K562 (cell line): Measurements from ENCODE around the gene HELZ. TPM values are rescaled to one million over a fixed set of nuclear protein-coding genes. Genes with fewer than 3 reads are reported as not detected.

Experiments
- ATAC-seq: fragments of 200-7000 bp; cut with Tn5 transposase; 3 replicates; pipeline ENCODE4 v1.9.1; 2020; ENCODE audit warnings: moderate library complexity
- BruUV-seq: library from RNA; stranded (reverse); fragments of 400-500 nt; replicated peaks from 2 replicates; lab custom pipeline; 2021; lab: Mats Ljungman, UMichigan
- CTCF ChIA-PET: fragments of 300-600 bp; formaldehyde crosslinking; extraction: SDS; loops from one replicate; lab custom pipeline; 2021; ENCODE audit warnings: low intra/inter-chr PET ratio; lab: Yijun Ruan, JAX
- POLR2A ChIA-PET: fragments of 300-600, 350-650 bp; sonication (Branson Sonifier 250); formaldehyde crosslinking; extraction: SDS; loops from one replicate; lab custom pipeline; 2021; ENCODE audit warnings: antibody characterized with exemption, inconsistent platforms; lab: Yijun Ruan, JAX
- DNase-seq, 4 experiments: peaks; one replicate each; pipeline versions ENCODE4 v3.0.0 to v3.0.0-alpha.2; 2011 to 2018; ENCODE audit warnings: low spot score in 3 of 4, mixed read lengths in 3 of 4; ENCODE audit errors: extremely low read depth in 1 of 4
- FAIRE-seq: peaks from 2 replicates; lab custom pipeline; 2011; peaks lifted over from hg19 to GRCh38; lab: Jason Lieb, UNC
- H2AFZ ChIP-seq: 2 replicates; pipeline ENCODE4 v1.6.0; 2011; ENCODE audit warnings: low read depth, low read length, control low read depth, inconsistent platforms
- H3K27ac ChIP-seq: fragments of 200-600 bp; 3 replicates; pipeline ENCODE4 v1.8.0; 2011; ENCODE audit warnings: low read depth, mild to moderate bottlenecking, control low read depth, inconsistent platforms, low read length, moderate library complexity, mixed read lengths; ENCODE audit errors: extremely low read depth
- H3K27me3 ChIP-seq, 2 experiments: fragments of 300-600 bp in 1 of 2; 2 replicates in 1 of 2; 3 replicates in 1 of 2; pipeline versions ENCODE4 v1.6.0 to v1.8.0; 2011; ENCODE audit warnings: inconsistent platforms in 2 of 2, low read length in 2 of 2, mild to moderate bottlenecking in 1 of 2, mixed read lengths in 1 of 2, moderate library complexity in 1 of 2; ENCODE audit not compliant: control insufficient read depth in 2 of 2, insufficient read depth in 2 of 2
- H3K36me3 ChIP-seq: fragments of 300-600 bp; 3 replicates; pipeline ENCODE4 v1.8.0; 2011; ENCODE audit warnings: mild to moderate bottlenecking, low read length, inconsistent platforms; ENCODE audit not compliant: control insufficient read depth, insufficient read depth
- H3K4me1 ChIP-seq, 2 experiments: fragments of 200-600 bp in 1 of 2; replicated peaks in 1 of 2; 2 replicates in 1 of 2; 3 replicates in 1 of 2; pipeline versions ENCODE4 v1.5.1 to v1.8.0; 2011; ENCODE audit warnings: inconsistent platforms in 2 of 2, low read length in 2 of 2, mild to moderate bottlenecking in 1 of 2, mixed read lengths in 1 of 2, moderate library complexity in 1 of 2; ENCODE audit not compliant: control insufficient read depth in 2 of 2, insufficient read depth in 2 of 2
- H3K4me2 ChIP-seq: 2 replicates; pipeline ENCODE4 v1.6.1; 2011; ENCODE audit warnings: low read length, control low read depth, inconsistent platforms, mixed read lengths; ENCODE audit not compliant: insufficient read depth
- H3K4me3 ChIP-seq: fragments of 200-600 bp; sonication (generic), shearing (Covaris generic); 2 replicates; pipeline ENCODE4 v1.5.1; 2016; ENCODE audit warnings: control low read depth, inconsistent platforms
- H3K79me2 ChIP-seq: fragments of 200-600 bp; 3 replicates; pipeline ENCODE4 v1.8.0; 2011; ENCODE audit warnings: low read length, inconsistent platforms; ENCODE audit not compliant: control insufficient read depth, insufficient read depth
- H3K9ac ChIP-seq, 2 experiments: 2 replicates each; pipeline versions ENCODE4 v1.6.0 to v1.6.1; 2011; ENCODE audit warnings: low read depth in 2 of 2, low read length in 2 of 2, control low read depth in 1 of 2, inconsistent platforms in 1 of 2, mild to moderate bottlenecking in 1 of 2, mixed read lengths in 1 of 2; ENCODE audit not compliant: insufficient read depth in 1 of 2
- H3K9me1 ChIP-seq: one replicate; pipeline ENCODE4 v1.6.0; 2011; ENCODE audit warnings: inconsistent platforms, mild to moderate bottlenecking, low read length, moderate library complexity; ENCODE audit not compliant: control insufficient read depth, insufficient read depth
- H3K9me3 ChIP-seq: replicated peaks from 2 replicates; pipeline ENCODE4 v1.5.1; 2011; ENCODE audit warnings: low read depth, low read length, inconsistent platforms; ENCODE audit not compliant: control insufficient read depth, insufficient read depth
- H4K20me1 ChIP-seq: replicated peaks from 2 replicates; pipeline ENCODE4 v1.6.1; 2011; ENCODE audit warnings: low read length, inconsistent platforms, mixed read lengths; ENCODE audit not compliant: control insufficient read depth, insufficient read depth
- WGBS: fragments of 100-300 bp; shearing (Covaris generic); methylation state at CpG from one replicate; pipeline ENCODE4 v1.1.6; 2016; ENCODE audit warnings: low coverage, mixed read lengths; ENCODE audit not compliant: insufficient coverage; ENCODE audit errors: missing lambda C conversion rate; 5-methylcytosine and 5-hydroxymethylcytosine counted together
- in situ Hi-C: fragments of 300-500 bp; cut with MboI; formaldehyde crosslinking; loops from 4 replicates; pipeline ENCODE4 v1.15.0; 2018; ENCODE audit warnings: inconsistent platforms, mixed read lengths
- intact Hi-C: fragments of 100-400 bp; cut with micrococcal nuclease; formaldehyde crosslinking; loops from 2 replicates; pipeline ENCODE4 v1.14.2; 2022
- polyA plus RNA-seq, 8 experiments: library from polyadenylated mRNA; depleted of rRNA in 4 of 8; stranded (reverse) in 5 of 8; unstranded in 3 of 8; fragments of >200 nt; fragmentation: Nextera tagmentation in 2 of 8; fragmentation: Illumina TruSeq in 1 of 8; extraction: Ambion mirVana in 2 of 8; extraction: Trizol in 1 of 8; gene quantifications; 2 replicates each; pipeline versions ENCODE4 v1.2.1 to v1.2.3, GENCODE V29; 2011 to 2014; ENCODE audit warnings: inconsistent platforms in 1 of 8, missing spikeins in 1 of 8
- total RNA-seq, 7 experiments: library from RNA; depleted of rRNA in 6 of 7; stranded (reverse); fragments of >200 nt in 6 of 7; fragmentation: Illumina TruSeq in 2 of 7; extraction: Trizol in 2 of 7; gene quantifications; 2 replicates each; pipeline versions ENCODE4 v1.2.1 to v1.2.3, GENCODE V29; 2011 to 2021; ENCODE audit warnings: low replicate concordance in 1 of 7
- TF ChIP-seq, protein P1 (sequence below), 2 experiments: fragments of 450-650 bp in 1 of 2; sonication (generic) in 1 of 2; formaldehyde crosslinking; conservative IDR thresholded peaks; 2 replicates each; pipeline versions ENCODE4 v1.4.0 to v1.8.1; 2020 to 2022; ENCODE audit warnings: mild to moderate bottlenecking in 1 of 2, missing genetic modification reagents in 1 of 2
- TF ChIP-seq, protein P2 (sequence below): fragments of 450-650 bp; formaldehyde crosslinking; IDR thresholded peaks from 2 replicates; pipeline ENCODE4 v1.4.0; 2022; ENCODE audit warnings: missing genetic modification characterization

HELZ gene
- total and polyA plus RNA-seq, 9 of the 15 experiments (the other 6 are each of a cell fraction or from before 2014, with no cell fraction given): 5.2 to 39.8 (median 17.3) TPM

DNA sequence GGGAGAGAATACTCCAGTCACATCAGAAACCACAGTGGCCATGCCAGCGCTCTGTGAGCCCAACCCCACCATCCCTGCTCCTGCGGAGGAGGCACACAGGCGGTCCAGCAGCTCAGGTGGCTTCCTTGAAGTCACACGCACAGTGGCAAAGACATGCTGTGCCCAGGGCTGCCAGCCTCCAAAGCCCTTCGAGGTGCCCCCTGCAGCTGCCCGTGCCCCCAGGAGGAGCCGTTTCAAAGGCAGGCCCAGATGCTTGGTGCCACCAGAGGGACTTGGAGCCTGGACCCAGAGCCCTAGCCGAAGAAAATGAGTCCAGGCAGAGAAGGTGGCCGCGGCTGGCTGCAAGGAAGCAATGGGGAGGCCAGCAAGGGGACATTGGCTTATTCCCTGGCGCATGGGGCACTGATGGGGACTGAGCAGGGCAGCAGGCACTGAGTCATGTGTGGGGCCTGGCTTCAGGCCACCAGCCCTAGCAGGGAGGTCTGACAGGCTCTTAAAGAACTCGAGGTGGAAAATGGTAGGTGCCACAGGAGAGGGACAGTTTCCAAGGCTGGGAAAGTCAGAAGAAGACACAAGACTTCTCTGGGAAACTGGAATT lies 217.9 kb downstream of the HELZ start:
- BruUV-seq: no TSS peak
- Histone ChIP-seq H3K27me3 (peaks cover 58 to 93% of the 10 kb centered on the region in 2 experiments), H4K20me1 (no peaks in the 10 kb centered on the region), H3K4me2 (no peak overlapping the region), H3K4me1 (peaks cover 0 to 8% of the 10 kb centered on the region in 2 experiments; a peak in 1 of 5 replicates), H2AFZ (no peak overlapping the region), H3K27ac (no peak overlapping the region), H3K36me3 (no peaks in the 10 kb centered on the region), H3K4me3 (no peak overlapping the region), H3K79me2 (no peaks in the 10 kb centered on the region), H3K9me3 (no peaks in the 10 kb centered on the region), H3K9me1 (no peaks in the 10 kb centered on the region), H3K9ac (no peak overlapping the region)
- in situ Hi-C loops (no loop called here), intact Hi-C loops (no loop called here)
- FAIRE-seq (no peak), ATAC-seq (no peak), DNase-seq (no peak)
- WGBS: 11% methylated on average over 12 of the region's 12 CpGs
- ChIA-PET CTCF (no interaction called here), POLR2A (no interaction called here)
- TF ChIP-seq, protein P1, sequence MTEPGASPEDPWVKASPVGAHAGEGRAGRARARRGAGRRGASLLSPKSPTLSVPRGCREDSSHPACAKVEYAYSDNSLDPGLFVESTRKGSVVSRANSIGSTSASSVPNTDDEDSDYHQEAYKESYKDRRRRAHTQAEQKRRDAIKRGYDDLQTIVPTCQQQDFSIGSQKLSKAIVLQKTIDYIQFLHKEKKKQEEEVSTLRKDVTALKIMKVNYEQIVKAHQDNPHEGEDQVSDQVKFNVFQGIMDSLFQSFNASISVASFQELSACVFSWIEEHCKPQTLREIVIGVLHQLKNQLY (CRISPR knock-in tag; conservative IDR thresholded peaks at IDR 0.05): no peak
- TF ChIP-seq, protein P2, sequence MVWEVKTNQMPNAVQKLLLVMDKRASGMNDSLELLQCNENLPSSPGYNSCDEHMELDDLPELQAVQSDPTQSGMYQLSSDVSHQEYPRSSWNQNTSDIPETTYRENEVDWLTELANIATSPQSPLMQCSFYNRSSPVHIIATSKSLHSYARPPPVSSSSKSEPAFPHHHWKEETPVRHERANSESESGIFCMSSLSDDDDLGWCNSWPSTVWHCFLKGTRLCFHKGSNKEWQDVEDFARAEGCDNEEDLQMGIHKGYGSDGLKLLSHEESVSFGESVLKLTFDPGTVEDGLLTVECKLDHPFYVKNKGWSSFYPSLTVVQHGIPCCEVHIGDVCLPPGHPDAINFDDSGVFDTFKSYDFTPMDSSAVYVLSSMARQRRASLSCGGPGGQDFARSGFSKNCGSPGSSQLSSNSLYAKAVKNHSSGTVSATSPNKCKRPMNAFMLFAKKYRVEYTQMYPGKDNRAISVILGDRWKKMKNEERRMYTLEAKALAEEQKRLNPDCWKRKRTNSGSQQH (CRISPR knock-in tag): no peak
